GM12878 (cell line): ENCODE measurements around the gene MBD5. TPM values are rescaled to one million over a fixed set of nuclear protein-coding genes. Genes with fewer than 3 reads are reported as not detected.

Experiments
- CBX3 ChIP-seq: fragments of 200-600 bp; sonication (generic); IDR thresholded peaks from 2 replicates; pipeline ENCODE4 v1.6.1; 2016; ENCODE audit warnings: low read depth, borderline replicate concordance
- CREM ChIP-seq: IDR thresholded peaks from 2 replicates; pipeline ENCODE4 v1.6.1; 2014; ENCODE audit warnings: antibody characterized with exemption, low read depth
- IKZF1 ChIP-seq: fragments of 450-650 bp; conservative IDR thresholded peaks from 2 replicates; pipeline ENCODE4 v1.6.1; 2017; ENCODE audit warnings: antibody characterized with exemption, mild to moderate bottlenecking
- NBN ChIP-seq: fragments of 450-650 bp; IDR thresholded peaks from 2 replicates; pipeline ENCODE4 v1.6.1; 2016
- NR2C2 ChIP-seq: IDR thresholded peaks from 2 replicates; pipeline ENCODE4 v1.6.1; 2011; ENCODE audit warnings: borderline replicate concordance, low read depth; ENCODE audit not compliant: control insufficient read depth, insufficient read length
- PAX8 ChIP-seq: fragments of 450-650 bp; IDR thresholded peaks from 2 replicates; pipeline ENCODE4 v1.6.1; 2017; ENCODE audit warnings: mild to moderate bottlenecking, moderate library complexity
- PKNOX1 ChIP-seq: fragments of 450-650 bp; IDR thresholded peaks from 2 replicates; pipeline ENCODE4 v1.6.1; 2016; ENCODE audit warnings: mild to moderate bottlenecking
- SIN3A ChIP-seq: IDR thresholded peaks from 2 replicates; pipeline ENCODE4 v1.6.1; 2012; ENCODE audit warnings: low read depth, low read length, improper control_type of control experiment
- SMARCA5 ChIP-seq: fragments of 450-650 bp; IDR thresholded peaks from 2 replicates; pipeline ENCODE4 v1.6.1; 2017; ENCODE audit warnings: mild to moderate bottlenecking
- SP1 ChIP-seq: IDR thresholded peaks from one replicate; pipeline ENCODE4 v1.6.1; 2011; ENCODE audit warnings: low read depth, low read length
- ZBED1 ChIP-seq: IDR thresholded peaks from 2 replicates; pipeline ENCODE4 v1.6.1; 2016; ENCODE audit warnings: borderline replicate concordance
- ZBTB40 ChIP-seq: fragments of 450-650 bp; IDR thresholded peaks from 2 replicates; pipeline ENCODE4 v1.6.1; 2016; ENCODE audit warnings: mild to moderate bottlenecking, moderate library complexity, borderline replicate concordance
- ZNF217 ChIP-seq: fragments of 450-650 bp; IDR thresholded peaks from 2 replicates; pipeline ENCODE4 v1.6.1; 2017; ENCODE audit warnings: antibody characterized with exemption, mild to moderate bottlenecking
- polyA plus RNA-seq, 11 experiments: library from polyadenylated mRNA; depleted of rRNA in 4 of 11; unstranded in 6 of 11; stranded (reverse) in 5 of 11; fragments of >200 nt; fragmentation: Nextera tagmentation in 4 of 11; fragmentation: Illumina TruSeq in 1 of 11; extraction: Ambion mirVana in 4 of 11; extraction: Trizol in 1 of 11; gene quantifications; 1 replicate in 1 of 11; 2 replicates in 10 of 11; pipeline versions ENCODE4 v1.2.1 to v1.2.3, GENCODE V29; 2011 to 2016; ENCODE audit warnings: inconsistent platforms in 2 of 11, missing spikeins in 2 of 11, low read depth in 1 of 11
- total RNA-seq, 4 experiments: library from RNA; depleted of rRNA in 3 of 4; stranded (reverse); fragments of >200 nt in 3 of 4; fragmentation: Illumina TruSeq in 1 of 4; extraction: Trizol in 1 of 4; gene quantifications; 2 replicates each; pipeline versions ENCODE4 v1.2.1 to v1.2.3, GENCODE V29; 2013 to 2021

Gene MBD5
- total and polyA plus RNA-seq, 10 of the 15 experiments (the other 5 are each of a cell fraction or from before 2014, with no cell fraction given), result 7.4 to 58.0 (median 21.2) TPM

- TF ChIP-seq ZBTB40 (no peak), PAX8 (no peak), ZNF217 (no peak), ZBED1 (no peak), CBX3 (no peak), IKZF1 (no peak), NR2C2 (no peak), CREM (no peak), SMARCA5 (no peak), SP1 (no peak), SIN3A (no peak), NBN (no peak), PKNOX1 (no peak)
Measured at GRCh38 chr2:148410899-148411298, 390.0 kb downstream of the MBD5 start (continued).
